Measurements from ENCODE around the gene FLVCR2. TPM values are rescaled to one million over a fixed set of nuclear protein-coding genes. Genes with fewer than 3 reads are reported as not detected.

Gene FLVCR2
- total RNA-seq, 6 experiments from 2014 or later: 0.27 to 3.1 (median 1.8) TPM

DNA sequence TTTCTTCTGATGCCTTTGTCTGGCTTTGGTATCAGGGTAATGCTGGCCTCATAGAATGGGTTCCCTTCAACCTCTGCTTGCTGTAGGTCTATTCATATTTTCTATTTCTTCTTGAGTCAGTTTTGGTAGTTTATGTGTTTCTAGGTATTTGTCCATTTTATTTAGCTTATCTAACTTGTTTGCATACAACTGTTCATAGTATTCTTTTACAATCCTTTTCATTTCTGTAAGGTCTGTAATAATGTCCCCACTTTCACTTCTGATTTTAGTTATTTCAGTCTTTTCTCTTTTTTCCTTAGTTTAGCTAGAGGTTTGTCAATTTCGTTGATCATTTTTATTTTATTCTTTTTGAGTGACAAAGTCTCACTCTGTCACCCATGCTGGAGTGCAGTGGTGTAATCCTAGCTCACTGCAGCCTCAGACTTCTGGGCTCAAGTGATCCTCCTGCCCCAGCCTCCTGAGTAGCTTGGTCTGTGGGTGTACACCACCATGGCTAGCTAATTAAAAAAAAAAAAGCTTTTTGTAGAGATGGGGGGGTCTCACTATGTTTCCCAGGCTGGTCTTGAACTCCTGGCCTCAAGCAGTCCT lies 94.3 kb downstream of the FLVCR2 start:
- TF ChIP-seq, protein P1, sequence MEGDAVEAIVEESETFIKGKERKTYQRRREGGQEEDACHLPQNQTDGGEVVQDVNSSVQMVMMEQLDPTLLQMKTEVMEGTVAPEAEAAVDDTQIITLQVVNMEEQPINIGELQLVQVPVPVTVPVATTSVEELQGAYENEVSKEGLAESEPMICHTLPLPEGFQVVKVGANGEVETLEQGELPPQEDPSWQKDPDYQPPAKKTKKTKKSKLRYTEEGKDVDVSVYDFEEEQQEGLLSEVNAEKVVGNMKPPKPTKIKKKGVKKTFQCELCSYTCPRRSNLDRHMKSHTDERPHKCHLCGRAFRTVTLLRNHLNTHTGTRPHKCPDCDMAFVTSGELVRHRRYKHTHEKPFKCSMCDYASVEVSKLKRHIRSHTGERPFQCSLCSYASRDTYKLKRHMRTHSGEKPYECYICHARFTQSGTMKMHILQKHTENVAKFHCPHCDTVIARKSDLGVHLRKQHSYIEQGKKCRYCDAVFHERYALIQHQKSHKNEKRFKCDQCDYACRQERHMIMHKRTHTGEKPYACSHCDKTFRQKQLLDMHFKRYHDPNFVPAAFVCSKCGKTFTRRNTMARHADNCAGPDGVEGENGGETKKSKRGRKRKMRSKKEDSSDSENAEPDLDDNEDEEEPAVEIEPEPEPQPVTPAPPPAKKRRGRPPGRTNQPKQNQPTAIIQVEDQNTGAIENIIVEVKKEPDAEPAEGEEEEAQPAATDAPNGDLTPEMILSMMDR (IDR thresholded peaks at IDR 0.05): no peak
- Mint-ChIP-seq H3K4me1 (ENCODE audit: low read depth) (no peaks in the 10 kb centered on the region), H3K36me3 (ENCODE audit: low read depth) (peaks cover 20% of the 10 kb centered on the region), H3K27me3 (ENCODE audit: insufficient read depth) (no peaks in the 10 kb centered on the region; the same call in 1 of the 2 replicates), H3K9me3 (no peaks in the 10 kb centered on the region), H3K4me3 (no peak overlapping the region), H3K27ac (no peak overlapping the region)
- no peak for DNase-seq

DNA sequence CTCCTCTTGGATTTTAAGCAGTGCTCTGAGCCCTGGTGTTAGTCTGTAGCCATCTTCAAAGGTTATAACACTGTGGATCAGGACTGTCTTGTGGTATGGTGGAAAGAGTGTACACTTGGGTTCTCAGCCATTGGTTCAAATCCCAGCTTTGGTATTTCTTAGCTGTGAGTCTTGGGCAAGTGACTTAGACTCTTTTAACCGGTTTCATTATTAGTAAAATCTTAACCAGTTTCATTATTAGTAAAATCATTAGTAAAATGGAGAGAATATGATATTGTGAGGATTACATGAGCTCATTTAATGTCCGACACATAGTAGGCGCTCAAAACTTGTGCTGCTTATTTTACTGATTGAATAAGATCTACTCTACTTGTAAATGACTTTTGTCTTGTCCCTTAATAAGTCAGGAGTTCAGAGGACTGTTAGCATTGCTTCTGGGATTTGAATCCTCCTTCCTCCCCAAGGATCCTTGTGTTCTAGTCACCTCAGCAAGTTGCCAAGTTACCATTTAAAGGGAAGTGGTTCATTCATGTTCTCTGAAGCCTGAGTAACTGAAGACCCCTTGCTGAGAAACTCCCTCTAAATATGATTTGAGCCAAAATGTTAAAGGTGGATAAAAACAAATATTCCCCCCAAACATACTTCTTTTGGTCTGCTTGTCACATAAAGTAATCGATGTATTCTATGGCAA lies 95.1 kb downstream of the FLVCR2 start:
- no peaks in the 10 kb centered on the region; the same call in 1 of the 2 replicates for H3K27me3 Mint-ChIP-seq (ENCODE audit: insufficient read depth)
- H3K36me3 Mint-ChIP-seq (ENCODE audit: low read depth): peaks cover 20% of the 10 kb centered on the region
- no peak for DNase-seq
- TF ChIP-seq, protein P1 (IDR thresholded peaks at IDR 0.05): no peak
- H3K9me3 Mint-ChIP-seq: no peaks in the 10 kb centered on the region
- H3K27ac Mint-ChIP-seq: no peak overlapping the region; the same call in 1 of the 2 replicates
- H3K4me3 Mint-ChIP-seq: no peak overlapping the region
- no peaks in the 10 kb centered on the region for H3K4me1 Mint-ChIP-seq (ENCODE audit: low read depth)

DNA sequence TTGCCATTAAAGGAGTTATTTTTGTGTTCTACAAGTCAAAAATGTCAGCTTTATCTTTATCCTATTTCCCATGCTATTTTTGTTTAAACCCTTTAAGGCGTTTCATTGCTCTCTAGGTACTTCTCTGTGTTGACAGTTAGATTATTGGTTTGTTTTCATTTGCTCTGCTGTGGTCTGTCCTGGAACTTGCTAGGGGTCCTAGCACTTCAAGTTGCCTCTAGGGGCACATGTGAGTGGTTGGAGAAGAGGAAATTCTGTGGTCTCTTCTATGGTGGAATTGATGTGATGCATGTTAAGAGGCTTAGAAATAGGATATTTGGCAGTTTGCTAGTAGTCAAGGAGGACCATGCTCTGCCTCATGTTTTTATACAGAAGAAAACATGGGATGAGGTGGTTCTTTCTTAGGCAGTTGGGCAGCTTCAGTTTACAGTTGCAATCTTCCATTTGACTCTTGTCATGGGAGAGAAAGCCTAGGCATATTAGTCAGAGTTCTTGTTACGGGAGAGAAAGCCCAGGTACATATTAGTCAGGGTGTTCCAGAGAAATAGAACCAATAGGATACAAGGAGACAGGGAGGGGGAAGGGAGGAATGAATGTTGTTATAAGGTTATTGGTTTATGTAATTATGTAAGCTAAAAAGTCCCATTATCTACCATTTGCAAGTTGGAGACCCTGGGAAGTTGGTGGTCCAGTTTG lies 97.0 kb downstream of the FLVCR2 start:
- peaks cover 16% of the 10 kb centered on the region for H3K36me3 Mint-ChIP-seq (ENCODE audit: low read depth)
- H3K4me1 Mint-ChIP-seq (ENCODE audit: low read depth): no peaks in the 10 kb centered on the region
- H3K27ac Mint-ChIP-seq: no peak overlapping the region
- no peak overlapping the region for H3K4me3 Mint-ChIP-seq
- H3K9me3 Mint-ChIP-seq: no peaks in the 10 kb centered on the region
- TF ChIP-seq, protein P1 (IDR thresholded peaks at IDR 0.05): no peak
- H3K27me3 Mint-ChIP-seq (ENCODE audit: insufficient read depth): no peaks in the 10 kb centered on the region
- no peak for DNase-seq

DNA sequence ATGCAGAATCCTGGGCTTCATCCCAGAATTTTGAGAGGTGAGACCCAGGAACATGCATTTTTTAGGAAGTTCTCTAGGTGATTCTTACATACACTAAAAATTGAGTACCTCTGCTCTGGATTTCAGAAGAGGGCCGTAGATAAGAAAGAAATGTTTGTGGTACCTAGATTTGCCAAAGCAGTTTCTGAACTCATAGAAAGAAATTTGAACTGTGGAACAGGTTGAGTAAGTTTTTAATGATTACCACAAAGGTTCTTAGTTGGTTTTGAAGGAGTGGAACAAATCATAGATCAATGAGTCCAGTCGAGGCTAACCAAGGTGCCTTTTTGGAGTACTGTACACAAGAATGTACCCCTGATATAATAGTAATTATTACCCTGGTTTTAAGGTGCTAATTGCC lies 107.5 kb downstream of the FLVCR2 start:
- DNase-seq: no peak
- Mint-ChIP-seq H3K36me3 (ENCODE audit: low read depth) (0 out of 2 replicates have a peak, but pooled peaks cover 1% of the 10 kb centered on the region), H3K4me3 (no peak overlapping the region), H3K27ac (no peak overlapping the region), H3K4me1 (ENCODE audit: low read depth) (peaks cover 10% of the 10 kb centered on the region; the same call in 1 of the 2 replicates), H3K27me3 (ENCODE audit: insufficient read depth) (no peaks in the 10 kb centered on the region; the same call in 1 of the 2 replicates), H3K9me3 (no peaks in the 10 kb centered on the region)
- TF ChIP-seq, protein P1 (IDR thresholded peaks at IDR 0.05): no peak

DNA sequence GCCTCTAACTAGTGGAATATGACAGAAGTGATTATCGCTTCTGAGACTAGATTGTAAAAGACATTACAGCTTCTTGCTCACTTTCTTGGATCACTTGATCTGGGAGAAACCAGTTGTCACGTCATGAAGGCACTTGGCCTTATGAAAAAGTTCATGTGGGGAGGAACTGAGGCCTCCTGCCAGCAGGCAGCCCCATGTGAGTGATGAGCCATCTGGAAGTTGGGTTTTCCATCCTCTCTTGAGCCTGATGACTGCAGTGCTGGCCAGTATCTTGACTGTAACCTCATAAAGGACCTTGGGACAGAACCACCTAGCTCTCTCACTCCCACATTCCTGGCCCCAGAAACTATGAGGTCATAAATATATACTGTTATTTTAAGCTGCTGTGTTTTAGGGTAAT lies 110.6 kb downstream of the FLVCR2 start:
- H3K9me3 Mint-ChIP-seq: no peaks in the 10 kb centered on the region
- peak; percentile 8 for DNase-seq
- peaks cover 2% of the 10 kb centered on the region; the same call in 1 of the 2 replicates for H3K27me3 Mint-ChIP-seq (ENCODE audit: insufficient read depth)
- no peak overlapping the region for H3K4me3 Mint-ChIP-seq
- TF ChIP-seq, protein P1 (IDR thresholded peaks at IDR 0.05): no peak
- peaks cover 10% of the 10 kb centered on the region; the same call in 1 of the 2 replicates for H3K4me1 Mint-ChIP-seq (ENCODE audit: low read depth)
- H3K36me3 Mint-ChIP-seq (ENCODE audit: low read depth): peaks cover 15% of the 10 kb centered on the region; the same call in 1 of the 2 replicates
- 0 out of 2 replicates have a peak overlapping the region, but pooled peaks have one; percentile 5 for H3K27ac Mint-ChIP-seq

All from HFFc6 (cell line).